OCI-LY1 (cell line): ENCODE results near the gene PRTG.

ENCODE experiments used
- CTCF ChIP-seq: fragments of 200-600 bp; sonication (generic), shearing (Covaris generic); IDR thresholded peaks from 2 replicates; pipeline ENCODE4 v1.5.1; 2017; ENCODE audit warnings: mild to moderate bottlenecking, antibody characterized with exemption, low read length, moderate library complexity, mixed read lengths
- EZH2 ChIP-seq: fragments of 200-600 bp; sonication (generic), shearing (Covaris generic); IDR thresholded peaks from 2 replicates; pipeline ENCODE4 v1.8.0; 2017; ENCODE audit warnings: borderline replicate concordance, mixed run types, mild to moderate bottlenecking, antibody characterized with exemption, low read length, moderate library complexity, mixed read lengths

GRCh38 chr15:55562601-55563000 lies 180.4 kb downstream of the PRTG start:
- TF ChIP-seq CTCF (no peak), EZH2 (no peak)
